Mammary epithelial cell (primary cell): Measurements from ENCODE around the gene SLC16A13.
"Not testable (repeated sequence)": the region's sequence is repeated elsewhere in the genome, so short reads cannot be mapped to it uniquely, and the experiment has no call there.

Experiments
- CTCF ChIP-seq, 2 donors: IDR thresholded peaks in 1 of 2; conservative IDR thresholded peaks in 1 of 2; 2 replicates each; pipeline ENCODE4 v1.5.1; 2011 to 2012; ENCODE audit warnings: inconsistent platforms in 2 of 2, low read length in 2 of 2, mild to moderate bottlenecking in 2 of 2, control low read depth in 1 of 2, low read depth in 1 of 2; ENCODE audit not compliant: insufficient read depth in 1 of 2; ENCODE audit errors: extremely low read depth in 1 of 2
- EZH2 ChIP-seq: IDR thresholded peaks from 2 replicates; pipeline ENCODE4 v1.6.1; 2012; ENCODE audit warnings: low read length, inconsistent platforms, borderline replicate concordance

- not testable (repeated sequence) for TF ChIP-seq CTCF (conservative IDR thresholded peaks at IDR 0.05 in 1 of 2, IDR thresholded peaks at IDR 0.05 in 1 of 2; ENCODE audit: extremely low read depth in 1 of 2, insufficient read depth in 1 of 2, low read depth in 1 of 2, low read length in 2 of 2); EZH2
Measured at GRCh38 chr17:6993613-6994056, 42.2 kb upstream of the SLC16A13 start.
